Measurements from ENCODE around the gene OR51E1.

The OR51E1 gene

GRCh38 chr11:4637662-4638047 lies 6.1 kb upstream of the OR51E1 start:
- DNase-seq (ENCODE audit: low read depth), result no peak
- no peak overlapping the region for H3K4me3 ChIP-seq (ENCODE audit: low read depth, low read length)
- TF ChIP-seq CTCF (IDR thresholded peaks at IDR 0.05; ENCODE audit: low read depth, low read length, missing control alignments), result no peak
- in situ Hi-C loops (cut with HindIII; ENCODE audit: low sequenced_read_pairs), result no loop called here

GRCh38 chr11:4639931-4640330 lies 3.9 kb upstream of the OR51E1 start:
- TF ChIP-seq CTCF (IDR thresholded peaks at IDR 0.05; ENCODE audit: low read depth, low read length, missing control alignments), result no peak
- DNase-seq (ENCODE audit: low read depth), result no peak
- in situ Hi-C loops (cut with HindIII; ENCODE audit: low sequenced_read_pairs), result no loop called here
- no peak overlapping the region for H3K4me3 ChIP-seq (ENCODE audit: low read depth, low read length)

GRCh38 chr11:4641501-4641900 lies 2.3 kb upstream of the OR51E1 start:
- TF ChIP-seq CTCF (IDR thresholded peaks at IDR 0.05; ENCODE audit: low read depth, low read length, missing control alignments), result no peak
- DNase-seq (ENCODE audit: low read depth), result no peak
- H3K4me3 ChIP-seq (ENCODE audit: low read depth, low read length), result no peak overlapping the region
- in situ Hi-C loops (cut with HindIII; ENCODE audit: low sequenced_read_pairs), result no loop called here

- DNase-seq (ENCODE audit: low read depth), result no peak
- no peak for TF ChIP-seq CTCF (IDR thresholded peaks at IDR 0.05; ENCODE audit: low read depth, low read length, missing control alignments)
- no peak overlapping the region for H3K4me3 ChIP-seq (ENCODE audit: low read depth, low read length)
- in situ Hi-C loops (cut with HindIII; ENCODE audit: low sequenced_read_pairs), result no loop called here
Measured at GRCh38 chr11:4642043-4642442, 1.7 kb upstream of the OR51E1 start.

GRCh38 chr11:4643076-4643475 lies 706 bp upstream of the OR51E1 start:
- no peak for DNase-seq (ENCODE audit: low read depth)
- H3K4me3 ChIP-seq (ENCODE audit: low read depth, low read length), result no peak overlapping the region
- in situ Hi-C loops (cut with HindIII; ENCODE audit: low sequenced_read_pairs), result no loop called here
- TF ChIP-seq CTCF (IDR thresholded peaks at IDR 0.05; ENCODE audit: low read depth, low read length, missing control alignments), result no peak

GRCh38 chr11:4644233-4644632 lies 451 bp downstream of the OR51E1 start:
- DNase-seq (ENCODE audit: low read depth), result no peak
- TF ChIP-seq CTCF (IDR thresholded peaks at IDR 0.05; ENCODE audit: low read depth, low read length, missing control alignments), result no peak
- in situ Hi-C loops (cut with HindIII; ENCODE audit: low sequenced_read_pairs), result no loop called here
- H3K4me3 ChIP-seq (ENCODE audit: low read depth, low read length), result no peak overlapping the region

GRCh38 chr11:4645974-4646373 lies 2.2 kb downstream of the OR51E1 start:
- TF ChIP-seq CTCF (IDR thresholded peaks at IDR 0.05; ENCODE audit: low read depth, low read length, missing control alignments), result no peak
- no peak overlapping the region for H3K4me3 ChIP-seq (ENCODE audit: low read depth, low read length)
- in situ Hi-C loops (cut with HindIII; ENCODE audit: low sequenced_read_pairs), result no loop called here
- DNase-seq (ENCODE audit: low read depth), result no peak
